Neural cell (in vitro differentiated cells): Measurements from ENCODE around the gene CD6.

Source experiments
- CTCF ChIP-seq: fragments of 450-650 bp; IDR thresholded peaks from 2 replicates; pipeline ENCODE4 v1.5.1; 2014; ENCODE audit warnings: antibody characterized with exemption, mild to moderate bottlenecking, moderate library complexity; ENCODE audit not compliant: poor library complexity, severe bottlenecking
- EP300 ChIP-seq: fragments of 450-650 bp; conservative IDR thresholded peaks from 2 replicates; pipeline ENCODE4 v1.6.1; 2014; ENCODE audit warnings: antibody characterized with exemption, mild to moderate bottlenecking, moderate library complexity; ENCODE audit not compliant: poor library complexity, severe bottlenecking
- EZH2 ChIP-seq: fragments of 200-600, 300-800 bp; shearing (Covaris generic), sonication (generic); IDR thresholded peaks from 2 replicates; pipeline ENCODE4 v1.6.1; 2014; ENCODE audit warnings: antibody characterized with exemption, low read length, borderline replicate concordance, mild to moderate bottlenecking; ENCODE audit not compliant: insufficient read depth, poor library complexity, severe bottlenecking
- POLR2AphosphoS5 ChIP-seq: IDR thresholded peaks from 2 replicates; pipeline ENCODE4 v1.6.1; 2012
- SMC3 ChIP-seq: fragments of 450-650 bp; conservative IDR thresholded peaks from 2 replicates; pipeline ENCODE4 v1.6.1; 2014; ENCODE audit warnings: antibody characterized with exemption, mild to moderate bottlenecking, moderate library complexity; ENCODE audit not compliant: poor library complexity
- TAF1 ChIP-seq: IDR thresholded peaks from 2 replicates; pipeline ENCODE4 v1.6.1; 2012; ENCODE audit warnings: low read depth

- TF ChIP-seq CTCF (no peak), POLR2AphosphoS5 (peak; percentile 54), TAF1 (peak; percentile 36), EZH2 (no peak), SMC3 (peak; percentile 41), EP300 (no peak)
Measured at GRCh38 chr11:61041755-61042518, 70.5 kb downstream of the CD6 start.
